ENCODE data around the gene FNDC5.
A peak's percentile ranks its signal among the peaks of the same experiment; 100 is the strongest.

Gene FNDC5

GRCh38 chr1:32883338-32884031 lies 12.8 kb upstream of the FNDC5 start:
- DNase-seq = peak; percentile 6

GRCh38 chr1:32881871-32882850 lies 11.4 kb upstream of the FNDC5 start:
- peak; percentile 37 for DNase-seq

DNA sequence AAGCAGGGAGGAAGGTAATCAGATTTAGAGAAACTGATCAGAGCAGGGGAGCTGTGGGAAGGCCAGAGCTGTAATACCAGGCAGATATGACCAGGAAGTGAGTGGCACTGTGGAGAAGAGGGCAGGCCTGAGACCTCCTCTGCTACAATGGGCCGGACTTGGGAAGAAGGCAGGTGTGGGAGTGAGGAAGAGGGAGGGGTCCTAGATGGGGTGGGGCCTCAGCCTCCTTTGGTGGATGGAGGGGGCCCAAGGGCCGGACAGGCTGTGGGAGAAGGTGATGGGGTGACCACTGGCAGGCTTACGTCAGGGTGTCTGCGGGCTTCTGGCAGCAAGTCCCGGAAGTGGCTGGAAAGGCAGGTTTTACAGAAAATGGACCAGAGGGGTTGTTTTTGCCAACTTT lies 10.6 kb upstream of the FNDC5 start:
- peak; percentile 16 for DNase-seq

DNA sequence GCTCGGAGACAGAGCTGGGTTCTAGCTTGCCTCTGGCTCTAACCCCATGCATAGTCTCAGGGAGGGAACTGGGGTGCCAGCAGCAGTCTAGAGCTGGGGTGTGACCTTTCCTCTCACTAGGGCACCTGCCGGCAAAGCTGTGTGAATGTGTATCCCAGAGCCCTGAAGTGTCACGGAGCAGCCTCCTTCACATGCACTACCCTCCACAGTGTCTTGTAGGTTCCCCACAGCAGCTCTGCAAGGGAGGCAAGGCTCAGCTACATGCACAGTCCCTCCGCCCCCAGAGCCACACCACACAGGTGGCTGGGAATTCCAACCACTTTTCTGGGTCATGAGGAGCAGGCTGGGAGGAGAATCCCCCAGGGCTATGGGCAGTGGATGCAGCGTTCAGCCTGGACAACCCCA lies 7.9 kb upstream of the FNDC5 start:
- DNase-seq = no peak

- DNase-seq = no peak
These were observed 7.5 kb upstream of the FNDC5 start for GRCh38 chr1:32878183-32878582.

DNA sequence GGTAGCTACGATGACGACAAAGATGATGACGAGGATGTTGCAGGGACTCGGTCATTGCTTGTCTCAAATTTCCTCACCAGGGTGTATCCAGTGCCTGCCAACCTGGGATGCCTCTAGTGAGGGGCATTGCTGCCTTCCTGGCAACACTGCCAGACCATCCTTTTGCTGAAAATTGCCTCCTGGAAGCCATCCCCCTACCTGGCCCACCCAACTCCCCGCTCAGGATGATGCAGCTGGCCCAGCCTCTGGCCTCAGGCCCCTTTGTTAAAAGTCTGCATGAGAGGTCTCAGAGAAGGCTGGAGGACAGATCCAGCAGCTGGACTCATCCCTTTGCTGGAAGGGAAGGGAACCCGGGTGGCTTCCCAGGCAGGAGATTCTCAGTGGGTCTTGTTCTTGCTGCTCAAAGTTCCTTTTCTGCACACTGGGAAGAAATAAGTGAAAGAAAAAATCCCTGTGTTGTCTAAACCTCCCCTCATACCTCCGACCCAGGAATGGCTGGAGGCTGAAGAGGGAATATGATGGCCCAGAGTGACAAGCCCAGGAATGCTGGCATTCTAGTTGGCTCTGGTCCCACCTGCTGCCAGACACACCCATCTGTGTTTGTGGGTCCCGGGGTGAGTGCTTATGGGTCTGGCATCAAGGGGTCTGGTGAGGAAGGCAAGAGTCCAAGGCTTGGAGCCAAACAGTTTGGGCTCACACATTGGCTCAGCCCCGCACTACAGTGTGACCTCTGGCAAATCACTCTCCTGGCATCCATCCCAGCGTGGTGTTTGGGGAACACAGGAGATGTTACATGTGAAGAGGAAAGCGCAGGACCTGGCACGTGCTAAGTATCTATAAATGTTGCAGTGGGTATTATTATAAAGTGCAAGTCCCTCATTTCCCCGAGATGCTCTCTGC lies 6.7 kb upstream of the FNDC5 start:
- DNase-seq = peak; percentile 30

DNA sequence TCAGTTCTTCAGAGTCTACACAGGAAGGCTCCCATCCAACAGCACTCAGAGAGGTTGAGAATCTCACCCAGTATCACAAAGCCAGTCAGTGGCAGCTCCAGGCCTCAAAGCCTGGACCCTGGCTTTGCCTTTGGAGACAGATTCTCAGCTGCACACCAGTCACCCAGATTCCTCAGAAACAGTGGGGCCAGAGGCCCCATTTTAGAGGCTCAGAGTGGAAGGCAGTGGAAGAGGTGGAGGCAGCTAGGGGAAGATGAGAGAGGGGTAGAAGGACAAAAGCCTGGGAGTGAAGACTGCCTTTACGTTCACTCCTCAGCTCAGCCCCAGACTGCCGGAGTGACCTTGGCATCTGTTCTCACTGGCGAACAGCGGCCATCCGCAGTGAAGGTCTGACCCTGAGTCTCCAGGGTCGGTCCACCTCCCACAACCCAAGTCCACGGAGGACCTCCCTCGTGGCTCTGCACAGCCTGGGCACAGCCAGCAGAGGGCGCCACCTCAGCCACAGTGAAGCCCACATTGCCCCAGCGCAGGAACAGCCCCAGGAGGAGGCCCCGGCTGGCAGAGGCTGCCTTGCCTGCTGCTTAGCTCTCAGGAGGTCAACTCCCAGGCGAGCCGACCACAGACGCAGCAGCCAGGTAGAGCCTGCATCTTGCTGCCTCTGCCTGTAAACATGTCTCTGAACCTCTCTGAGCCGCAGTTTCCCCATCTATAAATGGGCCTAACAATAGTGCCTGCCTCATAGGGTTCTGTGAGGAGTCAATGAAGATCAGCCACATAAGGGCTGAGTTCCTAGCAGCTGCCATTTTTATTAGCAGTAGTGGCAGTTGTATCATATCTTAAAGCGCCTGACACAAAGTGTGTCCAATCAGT lies 5.9 kb upstream of the FNDC5 start:
- no peak for DNase-seq

- DNase-seq = no peak
These were observed 4.4 kb upstream of the FNDC5 start for GRCh38 chr1:32874860-32875752.

- no peak for DNase-seq
These were observed 2.8 kb upstream of the FNDC5 start for GRCh38 chr1:32873484-32873883.

DNA sequence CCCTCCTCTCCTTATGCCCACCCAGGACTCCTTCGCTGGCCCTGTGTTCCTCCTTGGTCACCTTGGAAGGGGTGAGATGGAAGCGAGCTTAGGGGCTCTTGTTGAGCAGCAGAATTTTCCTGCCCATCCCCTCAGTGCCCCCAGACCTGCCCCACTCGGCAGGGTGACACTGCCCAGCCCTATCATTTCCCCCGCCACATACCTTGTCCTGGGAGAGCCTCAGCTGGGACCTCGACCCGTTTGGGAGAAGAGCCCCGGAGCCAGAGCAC lies 1.4 kb upstream of the FNDC5 start:
- no peak for DNase-seq

- peak; percentile 72 for DNase-seq
These were observed 866 bp upstream of the FNDC5 start for GRCh38 chr1:32871364-32872191.

DNA sequence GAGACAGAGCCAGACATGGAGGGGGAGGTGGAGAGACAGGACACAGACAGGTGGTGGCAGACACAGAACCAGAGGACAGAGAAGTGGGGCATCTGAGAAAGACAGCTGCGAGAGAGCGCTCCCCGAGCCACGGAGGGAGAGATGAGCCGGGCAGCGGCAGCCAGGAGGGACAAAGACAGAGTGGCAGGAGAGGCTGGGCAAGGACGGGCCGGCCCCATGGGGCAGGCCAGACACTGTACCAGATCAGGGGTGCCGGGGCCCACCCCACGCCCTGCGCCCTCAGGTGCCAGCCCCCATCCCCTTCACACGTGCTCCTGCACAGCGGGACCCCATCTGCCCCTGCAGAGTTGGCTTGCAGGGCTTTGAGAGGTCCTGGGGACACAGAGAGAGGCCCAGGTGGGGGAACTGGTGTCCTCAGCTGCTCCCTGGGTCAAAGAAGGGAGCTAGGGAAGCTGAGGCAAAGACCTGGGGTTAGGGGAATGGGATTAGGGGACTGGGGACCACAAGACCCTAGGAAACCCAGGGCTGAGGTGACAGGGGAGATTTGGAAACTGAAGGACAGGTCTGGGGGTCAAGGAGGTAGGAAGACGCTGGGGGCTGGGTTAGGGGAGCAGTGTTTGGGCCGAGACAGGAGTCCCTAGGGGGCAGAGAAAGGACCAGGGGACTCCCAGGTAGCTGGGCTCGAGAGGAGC lies 643 bp downstream of the FNDC5 start:
- DNase-seq = no peak

DNA sequence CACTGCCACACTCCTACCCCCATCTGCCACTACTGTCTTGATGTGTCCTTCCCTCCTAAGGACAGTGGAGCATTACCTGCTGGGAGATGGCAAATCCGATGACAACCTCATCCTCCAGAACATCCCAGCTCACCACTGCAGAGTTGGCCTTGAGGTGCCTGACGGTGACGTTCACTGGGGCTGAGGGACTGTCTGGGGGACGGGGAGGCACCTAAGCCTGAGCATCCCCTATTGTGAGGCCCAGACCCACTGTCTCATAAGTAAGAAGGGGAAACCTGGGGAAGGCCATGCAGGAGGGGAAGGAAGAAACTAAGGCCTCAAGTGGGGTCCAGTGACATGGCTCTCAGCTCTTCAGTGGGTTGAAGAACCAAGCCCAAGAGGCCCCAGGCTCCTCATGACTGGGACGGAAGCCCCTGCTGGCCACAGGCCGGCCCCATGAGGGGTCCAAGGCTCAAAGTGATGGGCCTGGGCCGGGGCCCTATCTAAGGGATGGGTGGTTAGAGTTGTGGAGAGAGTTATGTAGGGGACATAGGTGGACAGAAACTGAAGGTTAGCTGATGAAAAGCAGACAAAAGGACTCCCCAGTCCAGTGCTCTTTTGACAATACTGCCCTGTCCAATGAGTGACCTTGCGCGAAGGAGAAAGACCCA lies 1.8 kb downstream of the FNDC5 start:
- DNase-seq = no peak

DNA sequence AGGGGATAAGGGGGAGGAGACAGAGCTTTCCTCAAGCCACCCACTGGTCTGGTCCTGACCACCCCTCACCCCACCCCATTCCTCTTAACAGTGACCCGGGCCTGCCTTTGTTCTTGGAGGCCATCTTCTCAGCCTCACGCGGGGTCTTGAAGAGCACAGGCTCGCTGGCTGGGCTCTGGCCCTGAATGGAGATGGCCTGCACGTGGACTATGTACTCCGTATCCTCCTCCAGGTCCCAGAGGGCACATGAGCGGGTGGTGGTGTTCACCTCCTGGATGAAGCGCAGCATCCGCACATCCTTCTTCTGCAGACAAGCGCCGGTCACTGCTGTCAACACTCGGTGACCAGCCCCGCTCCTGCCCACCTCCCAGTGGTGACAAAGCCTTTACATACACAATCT lies 2.6 kb downstream of the FNDC5 start:
- DNase-seq = no peak

DNA sequence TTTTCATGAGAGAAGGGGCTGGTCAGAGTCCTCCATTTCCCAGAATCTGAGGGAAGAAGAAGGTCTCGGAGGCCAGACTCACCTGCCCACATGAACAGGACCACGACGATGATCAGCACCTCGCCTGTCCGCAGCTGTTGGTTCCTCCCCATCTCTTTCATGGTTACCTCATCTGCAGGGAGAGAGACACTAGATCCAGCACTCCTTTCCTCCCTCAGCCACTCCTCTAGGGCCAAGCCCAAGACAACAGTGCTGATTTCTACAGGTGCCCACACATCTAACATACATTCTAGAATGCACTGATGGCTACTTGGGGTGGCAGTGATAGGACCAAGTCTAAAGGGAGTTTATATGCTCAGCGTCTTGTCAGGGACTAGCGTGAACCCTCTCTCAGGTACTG lies 3.0 kb downstream of the FNDC5 start:
- no peak for DNase-seq

DNA sequence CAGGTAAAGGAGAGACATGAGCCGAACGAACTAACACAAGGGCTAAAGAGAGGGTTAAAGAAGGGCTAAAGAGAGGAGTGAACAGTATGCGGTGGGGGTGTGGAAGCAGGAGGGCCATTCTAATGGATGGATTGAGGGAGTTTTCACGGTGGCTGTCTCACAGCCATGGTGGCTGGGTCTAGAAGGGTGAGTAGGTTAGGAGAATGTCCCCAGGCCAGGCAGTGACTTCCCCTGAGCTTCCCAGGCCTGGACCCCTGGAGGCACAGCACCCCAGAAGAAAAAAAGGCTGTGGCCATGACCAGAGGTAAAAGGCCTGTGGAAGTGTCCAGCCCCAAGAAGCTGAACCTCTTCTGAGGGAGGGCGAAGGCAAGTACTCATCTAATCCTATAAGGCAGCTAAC lies 3.6 kb downstream of the FNDC5 start:
- no peak for DNase-seq

- DNase-seq = no peak
These were observed 4.9 kb downstream of the FNDC5 start for GRCh38 chr1:32865639-32866405.

GRCh38 chr1:32864375-32865019 lies 6.2 kb downstream of the FNDC5 start:
- DNase-seq = no peak

Data from left hindlimb (tissue), 1 donor.